ENCODE results near the gene F13A1.

DNA sequence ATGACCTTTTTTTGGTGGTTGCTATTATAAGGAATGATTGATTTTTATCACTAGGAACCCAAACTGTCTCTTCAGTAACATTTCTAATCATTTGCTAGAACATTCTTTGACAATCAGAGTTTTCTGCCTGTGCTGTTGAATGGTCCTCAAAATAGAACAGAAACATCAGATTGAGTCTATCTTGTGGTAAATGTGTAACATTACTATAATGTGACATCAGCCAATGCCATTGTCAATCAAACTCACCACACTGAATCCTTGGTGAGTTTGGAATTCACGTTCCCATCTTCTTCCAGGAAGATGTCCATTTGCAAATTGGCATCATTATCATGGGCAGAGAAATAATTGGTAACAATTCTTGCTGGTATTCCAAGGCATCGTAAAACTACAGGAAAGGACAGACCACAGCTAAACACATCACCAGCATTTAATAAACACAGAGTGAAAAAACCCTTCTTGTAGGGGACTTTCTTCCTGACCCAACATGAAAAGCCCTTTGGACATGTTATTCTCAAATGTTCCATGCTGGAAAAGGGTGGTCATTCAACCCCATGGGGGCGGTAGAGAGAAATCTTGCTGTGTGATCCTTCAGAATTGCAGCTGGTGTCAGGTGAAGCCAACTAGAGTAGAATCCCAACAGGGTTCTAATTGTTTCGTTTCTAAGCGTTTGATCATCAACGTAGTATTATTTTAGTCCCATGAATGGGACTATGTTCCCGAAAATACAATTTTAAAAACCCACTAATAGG, 98.5 kb downstream of the F13A1 start:
- TF ChIP-seq EP300 (IDR thresholded peaks at IDR 0.05) = no peak
- TF ChIP-seq, protein P1, sequence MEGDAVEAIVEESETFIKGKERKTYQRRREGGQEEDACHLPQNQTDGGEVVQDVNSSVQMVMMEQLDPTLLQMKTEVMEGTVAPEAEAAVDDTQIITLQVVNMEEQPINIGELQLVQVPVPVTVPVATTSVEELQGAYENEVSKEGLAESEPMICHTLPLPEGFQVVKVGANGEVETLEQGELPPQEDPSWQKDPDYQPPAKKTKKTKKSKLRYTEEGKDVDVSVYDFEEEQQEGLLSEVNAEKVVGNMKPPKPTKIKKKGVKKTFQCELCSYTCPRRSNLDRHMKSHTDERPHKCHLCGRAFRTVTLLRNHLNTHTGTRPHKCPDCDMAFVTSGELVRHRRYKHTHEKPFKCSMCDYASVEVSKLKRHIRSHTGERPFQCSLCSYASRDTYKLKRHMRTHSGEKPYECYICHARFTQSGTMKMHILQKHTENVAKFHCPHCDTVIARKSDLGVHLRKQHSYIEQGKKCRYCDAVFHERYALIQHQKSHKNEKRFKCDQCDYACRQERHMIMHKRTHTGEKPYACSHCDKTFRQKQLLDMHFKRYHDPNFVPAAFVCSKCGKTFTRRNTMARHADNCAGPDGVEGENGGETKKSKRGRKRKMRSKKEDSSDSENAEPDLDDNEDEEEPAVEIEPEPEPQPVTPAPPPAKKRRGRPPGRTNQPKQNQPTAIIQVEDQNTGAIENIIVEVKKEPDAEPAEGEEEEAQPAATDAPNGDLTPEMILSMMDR (IDR thresholded peaks at IDR 0.05) = no peak
- TF ChIP-seq POLR2A (IDR thresholded peaks at IDR 0.05) = no peak
